Suprapubic skin (tissue), 4 donors: Measurements from ENCODE around the gene TMEM88.

Source experiments
- CTCF ChIP-seq, 2 donors: fragments of 200-600 bp in 1 of 2; fragments of 450-650 bp in 1 of 2; sonication (generic) in 1 of 2; IDR thresholded peaks; one replicate each; pipeline ENCODE4 v1.5.1; 2016 to 2019; ENCODE audit warnings: antibody characterized with exemption in 2 of 2, mild to moderate bottlenecking in 1 of 2, moderate library complexity in 1 of 2
- EP300 ChIP-seq: sonication (generic); formaldehyde crosslinking; IDR thresholded peaks from one replicate; pipeline ENCODE4 v1.6.1; 2017; ENCODE audit warnings: antibody characterized with exemption
- POLR2A ChIP-seq, 2 donors: fragments of 450-650 bp; IDR thresholded peaks; one replicate each; pipeline ENCODE4 v1.6.1; 2017; ENCODE audit warnings: antibody characterized with exemption in 2 of 2, mild to moderate bottlenecking in 2 of 2, moderate library complexity in 2 of 2
- POLR2AphosphoS5 ChIP-seq, 3 donors: sonication (generic); formaldehyde crosslinking; IDR thresholded peaks; one replicate each; pipeline ENCODE4 v1.6.1; 2017; ENCODE audit warnings: antibody characterized with exemption in 3 of 3

GRCh38 chr17:7807206-7807605, 47.7 kb upstream of the TMEM88 start:
- no peak for TF ChIP-seq CTCF (IDR thresholded peaks at IDR 0.05)
- TF ChIP-seq POLR2AphosphoS5 (IDR thresholded peaks at IDR 0.05): no peak
- no peak for TF ChIP-seq EP300
- TF ChIP-seq POLR2A (IDR thresholded peaks at IDR 0.05): no peak
